Stimulated activated naive CD8-positive, alpha-beta T cell treated with anti-CD3 and anti-CD28 coated beads, Interleukin-15, Interleukin-2, amounts not matched to agents 100 ng/mL and 50 ng/mL, for 24 hours (primary cell): ENCODE results near the gene ATP4B.
A peak's percentile ranks its signal among the peaks of the same experiment; 100 is the strongest.

ENCODE experiments used
- H3K27ac Mint-ChIP-seq: one replicate; pipeline ENCODE4 v1.8.0; 2021; ENCODE audit warnings: mild to moderate bottlenecking, mixed read lengths
- H3K27me3 Mint-ChIP-seq: one replicate; pipeline ENCODE4 v1.8.0; 2021; ENCODE audit warnings: mixed read lengths
- H3K36me3 Mint-ChIP-seq: one replicate; pipeline ENCODE4 v1.8.0; 2021; ENCODE audit warnings: low read depth, mixed read lengths
- H3K4me1 Mint-ChIP-seq: one replicate; pipeline ENCODE4 v1.8.0; 2021; ENCODE audit warnings: low read depth, mixed read lengths
- H3K4me3 Mint-ChIP-seq: one replicate; pipeline ENCODE4 v1.8.0; 2021; ENCODE audit warnings: mild to moderate bottlenecking, mixed read lengths
- H3K9me3 Mint-ChIP-seq: one replicate; pipeline ENCODE4 v1.8.0; 2021; ENCODE audit warnings: mixed read lengths

The ATP4B gene

DNA sequence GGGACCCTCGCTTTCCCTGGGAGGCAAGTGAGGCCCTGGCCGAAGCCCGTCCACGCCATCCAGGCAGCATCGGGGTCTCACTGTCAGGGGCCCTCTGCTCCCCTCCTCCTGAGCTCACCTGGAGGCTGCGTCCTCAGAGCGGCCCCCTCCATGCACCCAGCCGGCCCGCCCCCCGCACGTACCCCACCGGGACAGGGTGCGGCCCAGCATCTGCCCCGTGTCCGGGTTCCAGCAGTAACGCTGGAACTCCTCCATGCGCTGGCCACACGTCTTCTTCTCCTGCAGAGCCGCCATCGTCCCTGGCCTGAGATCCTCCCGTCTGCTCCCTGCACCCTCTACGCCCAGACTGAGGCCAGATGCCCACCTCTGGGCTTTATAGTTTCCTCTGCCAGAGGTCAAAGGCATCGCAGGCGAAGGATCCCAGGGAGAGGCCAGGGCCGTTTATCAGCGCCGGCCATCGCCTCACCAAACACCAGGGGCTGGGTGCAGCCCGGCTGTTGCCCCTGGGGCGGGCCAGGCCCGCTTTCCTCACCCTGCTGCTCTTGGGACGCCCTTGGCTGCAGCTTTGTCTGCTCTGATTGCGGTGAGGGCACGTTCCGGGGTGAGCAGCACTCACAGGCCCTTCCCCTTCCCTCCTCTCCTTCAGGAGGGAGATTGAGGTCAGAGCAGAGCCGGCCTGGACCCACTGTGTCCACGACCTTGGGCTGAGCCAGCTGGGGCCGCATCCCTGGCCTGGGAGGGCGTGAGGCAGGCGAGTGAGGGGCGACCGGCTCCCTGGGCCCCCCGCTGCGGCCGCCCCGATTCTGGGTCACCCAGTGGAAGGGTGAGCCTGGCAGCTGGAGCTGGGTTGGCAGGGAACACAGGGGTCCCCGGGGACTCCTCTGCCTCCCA is at the start of gene ATP4B:
ATP4B (minus strand) TSS at position 348 of the 891 bp plus-strand sequence; CDS start at position 294, 54 bp downstream.
- Mint-ChIP-seq H3K4me1 (peaks cover 12% of the 10 kb centered on the region), H3K27me3 (no peaks in the 10 kb centered on the region), H3K36me3 (no peaks in the 10 kb centered on the region), H3K9me3 (peaks cover 10% of the 10 kb centered on the region), H3K27ac (no peak within 1 kb of the TSS), H3K4me3 (no peak within 1 kb of the TSS)

GRCh38 chr13:113672002-113672651 is 14.1 kb upstream of the ATP4B start:
- Mint-ChIP-seq H3K27ac (peak overlapping the region; percentile 72), H3K36me3 (no peaks in the 10 kb centered on the region), H3K27me3 (no peaks in the 10 kb centered on the region), H3K9me3 (peaks cover 5% of the 10 kb centered on the region), H3K4me1 (peaks cover 4% of the 10 kb centered on the region), H3K4me3 (peak overlapping the region; percentile 2)

DNA sequence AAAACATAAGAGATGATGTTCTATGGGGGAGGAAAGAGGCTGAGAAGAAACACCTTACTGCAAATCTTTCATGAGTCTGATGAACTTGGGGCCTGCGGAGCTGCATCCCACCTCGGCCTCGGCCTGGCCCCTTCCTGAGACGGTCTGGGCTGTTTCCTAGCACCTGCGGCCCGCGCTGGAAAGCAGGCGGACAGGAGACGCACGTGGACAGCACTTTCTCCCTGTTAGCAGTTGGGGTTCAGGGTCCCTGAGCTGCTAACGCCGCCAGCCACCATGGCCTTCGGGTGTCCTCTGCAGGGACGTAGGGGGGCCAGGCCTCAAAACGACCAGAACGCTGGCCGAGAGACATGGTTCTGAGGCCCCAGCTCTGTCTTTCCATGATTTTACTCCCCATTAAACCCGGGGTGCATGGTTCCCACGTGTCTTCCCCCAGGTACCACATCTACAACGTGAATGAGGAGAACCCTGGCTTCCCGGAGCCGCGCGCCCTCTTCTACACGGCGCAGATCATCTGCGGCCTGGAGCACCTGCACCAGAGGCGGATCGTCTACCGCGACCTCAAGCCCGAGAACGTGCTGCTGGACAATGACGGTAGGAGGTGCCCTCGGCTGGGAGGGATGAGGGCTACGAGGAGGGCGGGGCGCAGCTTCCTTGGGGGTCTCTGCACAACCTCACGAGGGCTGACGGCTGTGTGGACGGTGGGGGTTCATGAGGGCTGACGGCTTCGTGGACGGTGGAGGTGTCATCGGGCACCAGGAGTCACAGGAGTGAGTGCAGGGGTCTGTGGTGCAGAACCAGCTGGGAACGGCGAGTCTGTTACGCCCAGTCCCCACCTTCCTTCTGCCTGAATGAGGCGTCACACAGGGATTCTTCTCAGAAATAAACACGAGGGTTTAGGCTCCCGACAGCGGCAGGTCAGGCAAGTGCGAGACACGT is 13.3 kb upstream of the ATP4B start:
- Mint-ChIP-seq H3K27ac (no peak overlapping the region), H3K27me3 (no peaks in the 10 kb centered on the region), H3K4me1 (peaks cover 4% of the 10 kb centered on the region), H3K4me3 (no peak overlapping the region), H3K9me3 (peaks cover 5% of the 10 kb centered on the region), H3K36me3 (no peaks in the 10 kb centered on the region)

DNA sequence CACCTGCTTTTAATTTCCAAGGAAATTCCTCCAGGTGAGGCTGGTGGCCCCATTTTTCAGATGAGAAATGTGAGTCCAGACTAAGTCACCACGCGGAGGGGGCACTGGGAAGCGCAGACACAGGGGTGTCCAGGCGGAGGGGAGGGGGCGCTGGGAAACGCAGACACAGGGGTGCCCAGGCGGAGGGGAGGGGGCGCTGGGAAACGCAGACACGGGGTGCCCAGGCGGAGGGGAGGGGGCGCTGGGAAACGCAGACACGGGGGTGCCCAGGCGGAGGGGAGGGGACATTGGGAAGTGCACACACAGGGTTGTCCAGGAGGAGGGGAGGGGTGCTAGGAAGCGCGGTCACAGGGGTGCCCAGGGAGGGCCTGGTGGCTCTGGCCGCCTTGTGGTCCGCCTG is 12.5 kb upstream of the ATP4B start:
- H3K27ac Mint-ChIP-seq: no peak overlapping the region
- peaks cover 4% of the 10 kb centered on the region for H3K4me1 Mint-ChIP-seq
- no peaks in the 10 kb centered on the region for H3K27me3 Mint-ChIP-seq
- H3K36me3 Mint-ChIP-seq: no peaks in the 10 kb centered on the region
- no peak overlapping the region for H3K4me3 Mint-ChIP-seq
- peaks cover 5% of the 10 kb centered on the region for H3K9me3 Mint-ChIP-seq

GRCh38 chr13:113669755-113670341 is 11.8 kb upstream of the ATP4B start:
- H3K36me3 Mint-ChIP-seq: no peaks in the 10 kb centered on the region
- peaks cover 5% of the 10 kb centered on the region for H3K9me3 Mint-ChIP-seq
- H3K4me1 Mint-ChIP-seq: peaks cover 4% of the 10 kb centered on the region
- H3K27me3 Mint-ChIP-seq: no peaks in the 10 kb centered on the region
- no peak overlapping the region for H3K27ac Mint-ChIP-seq
- H3K4me3 Mint-ChIP-seq: no peak overlapping the region

GRCh38 chr13:113669231-113669754 is 11.3 kb upstream of the ATP4B start:
- H3K27me3 Mint-ChIP-seq: no peaks in the 10 kb centered on the region
- no peak overlapping the region for H3K4me3 Mint-ChIP-seq
- H3K36me3 Mint-ChIP-seq: no peaks in the 10 kb centered on the region
- H3K9me3 Mint-ChIP-seq: peaks cover 5% of the 10 kb centered on the region
- peaks cover 4% of the 10 kb centered on the region for H3K4me1 Mint-ChIP-seq
- H3K27ac Mint-ChIP-seq: no peak overlapping the region

DNA sequence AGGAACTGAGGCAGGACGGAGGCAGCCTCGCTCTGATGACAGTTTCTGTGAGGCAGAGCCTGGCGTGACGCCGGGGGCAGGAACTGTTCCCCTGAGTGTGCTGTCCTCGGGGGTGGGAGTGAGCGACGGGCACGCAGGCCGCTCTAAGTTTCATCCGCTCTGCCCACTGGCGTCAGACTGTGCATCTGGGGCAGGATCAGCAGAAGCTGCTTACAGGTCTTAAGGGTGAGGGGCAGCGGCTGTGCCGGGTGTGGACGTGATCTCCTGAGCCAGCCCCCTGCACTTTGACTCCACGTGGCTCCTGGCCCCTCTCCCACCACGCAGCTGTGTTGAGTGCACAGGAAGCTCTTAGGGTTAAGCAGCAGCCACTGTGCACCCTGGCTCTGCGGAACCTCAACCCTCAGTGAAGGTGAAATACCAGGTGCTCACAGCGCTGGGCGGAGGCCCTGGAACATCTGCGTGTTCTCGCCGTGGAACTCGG is 10.5 kb upstream of the ATP4B start:
- H3K36me3 Mint-ChIP-seq: no peaks in the 10 kb centered on the region
- no peaks in the 10 kb centered on the region for H3K27me3 Mint-ChIP-seq
- no peak overlapping the region for H3K27ac Mint-ChIP-seq
- H3K4me3 Mint-ChIP-seq: no peak overlapping the region
- peaks cover 4% of the 10 kb centered on the region for H3K4me1 Mint-ChIP-seq
- peaks cover 5% of the 10 kb centered on the region for H3K9me3 Mint-ChIP-seq

DNA sequence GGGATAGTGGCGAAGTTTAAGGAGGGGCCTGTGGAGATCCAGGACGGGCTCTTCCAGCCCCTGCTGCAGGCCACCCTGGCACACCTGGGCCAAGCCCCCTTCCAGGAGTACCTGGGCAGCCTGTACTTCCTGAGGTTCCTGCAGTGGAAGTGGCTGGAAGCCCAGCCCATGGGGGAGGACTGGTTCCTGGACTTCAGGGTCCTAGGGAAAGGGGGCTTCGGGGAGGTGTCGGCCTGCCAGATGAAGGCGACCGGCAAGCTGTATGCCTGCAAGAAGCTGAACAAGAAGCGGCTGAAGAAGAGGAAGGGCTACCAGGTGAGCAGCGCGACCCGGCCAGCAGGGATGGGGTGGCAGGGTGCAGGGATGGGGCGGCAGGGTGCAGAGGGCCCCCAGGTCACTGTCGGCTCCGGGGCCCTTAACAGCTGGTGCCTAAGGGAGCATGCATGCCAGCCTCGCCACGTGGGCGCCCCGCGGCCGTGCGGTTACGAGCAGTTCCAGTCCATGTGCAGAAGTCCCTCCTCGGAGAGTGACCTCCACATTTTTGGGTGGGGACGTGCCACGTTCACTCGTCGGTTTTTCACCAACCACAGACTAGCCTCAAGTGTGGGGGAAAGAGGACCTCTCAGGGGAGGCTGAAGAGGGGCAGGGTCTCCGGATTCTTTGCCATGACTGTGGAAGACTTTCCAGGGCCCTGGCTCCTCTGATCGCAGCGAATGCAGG is 9.9 kb upstream of the ATP4B start:
- Mint-ChIP-seq H3K4me1 (peaks cover 4% of the 10 kb centered on the region), H3K36me3 (no peaks in the 10 kb centered on the region), H3K27ac (no peak overlapping the region), H3K4me3 (no peak overlapping the region), H3K27me3 (no peaks in the 10 kb centered on the region), H3K9me3 (peaks cover 5% of the 10 kb centered on the region)

DNA sequence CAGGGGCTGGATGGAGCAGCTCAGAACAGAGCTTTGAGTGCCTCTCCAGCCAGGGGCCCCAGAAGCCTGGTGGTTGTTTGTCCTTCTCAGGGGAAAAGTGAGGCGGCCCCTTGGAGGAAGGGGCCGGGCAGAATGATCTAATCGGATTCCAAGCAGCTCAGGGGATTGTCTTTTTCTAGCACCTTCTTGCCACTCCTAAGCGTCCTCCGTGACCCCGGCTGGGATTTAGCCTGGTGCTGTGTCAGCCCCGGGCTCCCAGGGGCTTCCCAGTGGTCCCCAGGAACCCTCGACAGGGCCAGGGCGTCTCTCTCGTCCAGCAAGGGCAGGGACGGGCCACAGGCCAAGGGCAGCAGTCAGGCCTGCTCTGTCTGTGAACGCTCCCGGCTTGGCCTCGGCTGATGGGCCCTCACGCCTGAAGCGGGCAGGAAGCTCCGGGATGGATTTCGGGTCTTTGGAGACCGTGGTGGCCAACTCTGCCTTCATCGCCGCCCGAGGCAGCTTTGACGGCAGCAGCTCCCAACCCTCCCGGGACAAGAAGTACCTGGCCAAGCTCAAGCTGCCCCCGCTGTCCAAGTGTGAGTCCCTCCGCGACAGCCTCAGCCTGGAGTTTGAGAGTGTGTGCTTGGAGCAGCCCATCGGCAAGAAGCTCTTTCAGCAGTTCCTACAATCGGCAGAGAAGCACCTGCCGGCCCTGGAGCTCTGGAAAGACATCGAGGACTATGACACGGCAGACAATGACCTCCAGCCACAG is 9.1 kb upstream of the ATP4B start, which contains the start of gene GRK1:
GRK1 (plus strand) TSS at position 269 of the 751 bp plus-strand sequence; CDS start at position 437, 168 bp downstream.
- H3K36me3 Mint-ChIP-seq: no peaks in the 10 kb centered on the region
- H3K27me3 Mint-ChIP-seq: no peaks in the 10 kb centered on the region
- no peak within 1 kb of the TSS for H3K4me3 Mint-ChIP-seq
- H3K4me1 Mint-ChIP-seq: peaks cover 1% of the 10 kb centered on the region
- no peak within 1 kb of the TSS for H3K27ac Mint-ChIP-seq
- peaks cover 1% of the 10 kb centered on the region for H3K9me3 Mint-ChIP-seq

GRCh38 chr13:113666329-113666670 is 8.3 kb upstream of the ATP4B start:
- Mint-ChIP-seq H3K27ac (no peak overlapping the region), H3K36me3 (no peaks in the 10 kb centered on the region)

DNA sequence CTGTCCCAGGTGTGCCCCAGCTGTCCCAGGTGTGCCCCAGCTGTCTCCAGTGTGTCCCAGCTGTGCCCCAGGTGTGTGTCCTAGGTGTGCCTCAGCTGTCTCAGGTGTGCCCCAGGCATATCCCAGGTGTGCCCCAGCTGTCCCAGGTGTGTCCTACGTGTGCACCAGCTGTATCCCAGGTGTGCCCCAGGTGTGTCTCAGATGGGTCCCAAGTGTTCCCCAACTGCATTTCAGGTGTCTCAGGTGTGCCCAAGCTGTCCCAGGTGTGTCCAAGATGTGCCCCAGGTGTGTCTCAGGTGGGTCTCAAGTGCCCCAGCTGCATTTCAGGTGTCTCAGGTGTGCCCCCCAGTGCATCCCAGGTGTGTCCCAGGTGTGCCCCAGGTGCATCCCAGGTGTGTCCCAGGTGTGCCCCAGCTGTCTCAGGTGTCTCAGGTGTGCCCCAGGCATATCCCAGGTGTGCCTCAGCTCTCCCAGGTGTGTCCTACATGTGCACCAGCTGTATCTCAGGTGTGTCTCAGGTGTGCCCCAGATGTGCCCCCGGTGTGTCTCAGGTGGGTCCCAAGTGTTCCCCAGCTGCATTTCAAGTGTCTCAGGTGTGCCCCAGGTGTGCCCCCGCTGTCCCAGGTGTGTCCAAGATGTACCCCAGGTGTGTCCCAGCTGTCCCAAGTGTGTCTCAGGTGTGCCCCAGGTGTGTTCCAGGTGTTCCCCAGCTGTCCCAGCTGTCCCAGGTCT is 7.8 kb upstream of the ATP4B start:
- H3K36me3 Mint-ChIP-seq: no peaks in the 10 kb centered on the region
- no peaks in the 10 kb centered on the region for H3K4me1 Mint-ChIP-seq
- H3K4me3 Mint-ChIP-seq: no peak overlapping the region
- peaks cover 7% of the 10 kb centered on the region for H3K9me3 Mint-ChIP-seq
- no peak overlapping the region for H3K27ac Mint-ChIP-seq
- no peaks in the 10 kb centered on the region for H3K27me3 Mint-ChIP-seq

More at GRCh38 chr13:113666329-113666670, 8.3 kb upstream of the ATP4B start:
- peaks cover 2% of the 10 kb centered on the region for H3K9me3 Mint-ChIP-seq
- H3K4me1 Mint-ChIP-seq: no peaks in the 10 kb centered on the region
- no peaks in the 10 kb centered on the region for H3K27me3 Mint-ChIP-seq
- no peak overlapping the region for H3K4me3 Mint-ChIP-seq

DNA sequence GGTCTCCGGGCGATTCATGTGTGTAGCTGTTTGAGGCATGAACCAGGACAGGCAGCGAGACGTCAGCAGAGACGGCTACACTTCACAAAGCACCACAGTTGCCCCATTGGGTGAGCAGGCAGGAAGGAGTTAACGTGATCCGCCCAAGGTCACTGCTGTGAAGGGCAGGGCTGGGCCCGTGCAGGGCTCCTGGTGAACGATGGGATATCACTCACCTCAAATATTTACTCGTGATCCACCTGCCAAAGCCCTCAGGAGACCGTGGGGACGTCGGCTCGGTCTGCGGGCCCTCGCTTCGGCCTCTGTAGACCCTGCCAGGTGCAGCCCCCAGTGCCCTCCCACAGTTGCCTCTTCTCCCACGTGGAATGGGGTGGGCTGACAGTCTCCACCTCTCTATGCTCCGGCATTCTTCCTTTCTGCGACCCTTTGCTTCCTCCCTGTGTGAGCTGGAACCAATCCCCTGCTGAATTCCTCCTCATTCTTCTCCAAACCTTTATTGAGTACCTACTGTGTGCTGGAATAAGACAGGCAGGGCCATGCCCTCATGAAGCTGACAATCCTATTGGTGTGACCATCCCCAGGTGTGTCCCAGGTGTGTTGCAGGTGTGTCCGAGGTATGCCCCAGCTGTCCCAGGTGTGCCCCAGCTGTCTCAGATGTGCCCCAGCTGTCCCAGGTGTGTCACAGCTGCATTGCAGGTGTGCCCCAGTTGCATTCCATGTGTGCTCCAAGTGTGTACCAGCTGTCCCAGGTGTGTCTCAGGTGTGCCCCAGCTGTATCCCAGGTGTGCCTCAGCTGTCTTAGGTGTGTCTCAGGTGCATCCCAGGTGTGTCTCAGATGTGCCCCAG is 7.0 kb upstream of the ATP4B start:
- no peak overlapping the region for H3K4me3 Mint-ChIP-seq
- no peak overlapping the region for H3K27ac Mint-ChIP-seq
- H3K27me3 Mint-ChIP-seq: no peaks in the 10 kb centered on the region
- peaks cover 10% of the 10 kb centered on the region for H3K9me3 Mint-ChIP-seq
- H3K4me1 Mint-ChIP-seq: no peaks in the 10 kb centered on the region
- H3K36me3 Mint-ChIP-seq: no peaks in the 10 kb centered on the region
